Nucleus accumbens (tissue), 56 donors: ENCODE data around the gene FAM180A.
"Not testable (repeated sequence)": the region's sequence is repeated elsewhere in the genome, so short reads cannot be mapped to it uniquely, and the experiment has no call there.

Source experiments
- DNase-seq, 56 donors: peaks; one replicate each; lab custom pipeline; 2025; lab: John Stamatoyannopoulos, UW

FAM180A gene

DNA sequence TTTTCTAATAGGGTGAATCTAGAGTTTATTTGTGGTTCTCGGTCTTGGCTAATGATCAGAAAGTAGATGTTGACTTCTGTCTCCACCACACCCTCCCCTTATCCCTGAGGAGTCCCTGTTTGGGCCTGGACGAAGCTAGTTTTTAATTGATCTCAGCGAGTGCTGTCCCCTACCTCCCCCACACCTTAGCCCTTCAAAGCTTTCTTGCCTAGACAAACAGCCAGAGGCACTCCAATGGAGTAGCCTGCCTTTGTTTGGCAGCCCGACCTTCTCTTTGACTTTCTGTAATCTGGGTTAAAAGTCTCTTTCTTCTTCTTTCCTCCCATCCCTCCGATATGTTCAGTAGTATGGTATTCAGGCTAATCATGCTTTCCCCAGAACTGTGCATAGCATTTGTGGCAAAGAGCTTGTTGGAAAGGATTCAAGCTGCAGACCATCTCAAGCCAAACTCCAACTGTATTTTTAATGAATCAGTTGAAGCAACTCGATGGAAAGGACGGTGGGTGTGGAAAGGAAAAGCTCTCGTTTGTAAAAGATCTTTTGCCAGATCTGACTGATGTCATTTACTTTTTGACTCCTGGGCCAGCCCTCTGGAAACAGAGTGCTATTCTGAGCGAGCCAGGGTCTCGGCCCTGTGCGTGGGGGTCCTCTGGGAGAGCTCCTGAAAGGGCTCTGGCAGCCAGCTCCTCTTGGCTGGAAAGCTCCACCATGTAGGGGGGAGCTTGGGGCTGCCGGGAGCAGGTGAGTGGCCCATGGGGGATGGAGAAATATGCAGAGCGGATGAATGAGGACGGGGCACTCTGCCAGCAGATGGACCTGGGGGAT is 4.5 kb downstream of the FAM180A start:
- no peak for DNase-seq

DNA sequence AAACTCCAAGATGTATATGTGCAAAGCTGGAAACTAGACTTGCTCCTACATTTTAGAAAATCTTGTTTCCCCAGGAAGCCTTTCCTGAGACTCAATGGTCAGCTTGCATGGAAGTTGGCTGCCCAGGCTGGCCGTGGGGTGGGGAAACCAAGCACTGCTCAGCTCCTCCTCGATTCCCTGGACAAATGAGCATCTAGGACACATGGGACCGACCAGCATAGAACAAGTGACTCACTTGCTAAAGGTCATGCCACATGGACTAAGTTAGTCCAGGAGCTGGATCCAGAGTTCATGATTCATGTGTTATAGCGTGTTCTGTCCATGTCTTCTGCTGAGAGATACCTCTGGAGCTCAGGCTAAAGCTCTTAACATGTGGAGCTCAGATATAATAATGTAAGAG is 6.2 kb downstream of the FAM180A start:
- no peak for DNase-seq

DNA sequence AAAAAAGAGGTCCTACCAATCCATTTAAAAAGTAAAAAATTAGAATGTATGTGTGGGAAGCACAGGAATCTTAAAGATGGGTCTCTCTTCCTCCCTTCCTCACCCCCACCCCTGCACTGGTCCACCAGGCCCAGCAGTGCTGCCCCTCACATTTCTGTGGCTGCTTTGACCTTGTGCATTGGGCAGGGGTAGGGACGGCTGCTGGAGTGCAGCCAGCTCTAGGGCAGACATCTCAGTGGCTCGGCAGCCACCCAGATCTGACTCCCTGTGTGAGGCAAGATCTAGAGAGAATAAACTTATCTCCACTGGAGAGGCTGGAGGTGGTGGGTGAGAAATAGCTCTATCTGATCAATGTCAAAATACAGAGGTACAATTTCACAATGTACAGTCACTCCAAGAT is 6.7 kb downstream of the FAM180A start:
- no peak for DNase-seq

DNA sequence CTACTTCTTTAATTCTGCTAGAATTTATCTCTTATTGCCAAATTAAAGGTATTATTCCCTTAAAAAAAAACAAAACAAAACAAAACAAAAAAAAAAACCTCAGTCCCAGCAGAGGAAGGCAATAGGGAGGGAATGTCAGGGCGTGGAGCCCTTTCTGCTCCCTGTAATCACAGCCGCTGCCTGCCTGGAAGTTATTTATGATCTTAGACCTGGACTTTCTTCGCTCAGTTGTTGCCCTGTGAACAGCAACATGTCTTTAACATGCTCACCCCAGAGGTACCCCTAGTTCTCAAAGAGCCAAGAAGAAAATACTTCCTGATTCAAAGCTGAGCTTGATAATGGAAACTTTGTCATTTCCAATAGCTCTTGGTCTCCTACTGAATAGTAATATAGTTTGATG is 7.7 kb downstream of the FAM180A start:
- DNase-seq = no peak

DNA sequence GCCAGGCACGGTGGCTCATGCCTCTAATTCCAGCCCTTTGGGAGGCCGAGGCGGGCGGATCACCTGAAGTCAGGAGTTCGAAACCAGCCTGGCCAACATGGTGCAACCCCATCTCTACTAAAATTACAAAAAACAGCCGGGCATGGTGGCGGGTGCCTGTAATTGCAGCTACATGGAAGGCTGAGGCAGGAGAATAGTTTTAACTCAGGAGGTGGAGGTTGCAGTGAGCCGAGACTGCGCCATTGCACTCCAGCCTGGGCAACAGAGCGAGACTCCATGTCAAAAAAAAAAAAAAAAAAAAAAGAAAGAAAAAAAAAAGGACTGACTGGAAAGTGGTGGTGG is 11.3 kb downstream of the FAM180A start:
- not testable (repeated sequence) for DNase-seq

DNA sequence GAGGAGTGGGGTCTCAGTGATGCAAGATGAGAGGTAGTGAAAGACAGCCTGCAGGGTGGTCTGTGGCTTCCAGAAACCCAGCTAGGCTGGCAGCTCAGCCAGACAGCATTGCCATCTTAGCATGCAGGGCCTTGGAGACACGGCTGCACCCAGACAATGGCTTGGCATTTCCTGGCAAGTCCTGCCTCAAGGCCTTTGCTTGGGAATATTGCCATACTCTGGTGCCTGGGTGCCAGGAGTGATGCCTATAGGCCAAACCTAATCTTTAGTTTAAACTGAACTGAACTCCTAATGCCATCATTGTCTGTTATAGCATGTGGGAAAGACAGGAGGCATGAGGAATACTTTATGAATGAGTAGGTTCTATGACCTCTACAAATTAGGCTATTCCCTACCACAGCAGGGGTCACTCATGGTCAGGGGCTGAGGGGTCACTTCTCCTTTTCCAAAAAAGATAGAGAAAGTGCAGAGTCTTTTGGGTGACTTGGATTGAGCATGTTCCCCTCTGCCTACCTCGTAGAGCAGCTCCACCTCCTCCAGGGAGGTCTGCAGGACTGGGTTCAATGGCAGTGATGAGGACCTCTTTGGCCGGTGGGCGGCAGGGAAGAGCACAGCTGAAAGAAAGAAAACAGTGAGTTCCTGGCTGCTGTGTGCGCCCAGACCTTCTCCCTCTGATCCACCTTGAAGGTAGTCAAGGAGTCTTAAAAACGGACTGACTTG is 11.9 kb downstream of the FAM180A start:
- DNase-seq = no peak

DNA sequence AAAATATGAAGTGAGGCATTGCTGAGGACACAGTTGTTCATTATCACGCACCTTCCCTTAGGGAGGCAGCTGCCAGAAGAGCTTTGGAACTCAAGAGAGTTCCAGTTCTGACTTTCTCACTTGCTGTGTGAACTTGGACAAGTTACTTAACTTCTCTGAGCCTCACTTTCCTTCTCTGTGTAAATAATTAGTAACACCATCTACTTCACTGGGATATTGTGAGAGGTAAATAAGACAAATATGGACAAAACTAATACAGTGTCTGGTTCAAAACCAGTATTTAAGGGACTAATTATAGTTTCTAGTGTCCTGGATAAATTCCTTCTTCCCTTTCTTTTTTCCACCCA is 14.3 kb downstream of the FAM180A start:
- DNase-seq = no peak

DNA sequence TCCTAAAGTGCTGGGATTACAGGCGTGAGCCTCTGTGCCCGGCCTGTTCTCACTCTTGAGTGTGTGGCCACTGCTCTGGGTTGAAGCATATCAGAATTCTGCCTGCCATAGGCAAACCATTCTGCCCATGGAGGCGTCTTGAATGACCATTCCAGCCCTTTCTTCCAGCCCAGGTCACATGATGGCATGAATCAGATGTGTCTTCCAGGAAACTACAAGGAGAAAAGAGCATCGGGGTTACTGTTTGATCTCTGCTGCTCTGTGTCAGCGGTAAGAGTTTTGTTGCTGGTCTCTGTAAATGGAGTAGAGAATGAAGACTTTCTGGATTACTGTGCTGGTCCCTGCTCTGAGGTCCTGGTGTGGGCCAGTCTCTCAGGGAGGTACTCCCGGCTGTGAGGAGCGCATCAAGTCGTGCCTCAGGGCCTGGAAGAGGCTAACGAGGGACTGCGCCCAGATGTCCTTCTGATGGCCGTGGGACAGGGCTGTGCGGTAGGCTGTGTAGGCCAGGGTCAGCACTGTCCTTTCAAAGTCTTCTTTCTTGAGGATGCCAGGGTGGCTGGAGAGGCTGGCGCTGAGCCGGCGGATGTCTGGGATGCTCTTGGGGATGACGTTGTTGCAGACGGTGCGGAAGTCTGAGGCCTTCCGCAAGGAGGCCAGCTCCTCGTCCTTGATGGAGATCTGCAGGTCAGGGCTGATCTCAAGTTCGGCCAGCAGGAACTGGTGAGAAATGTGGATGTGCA is 14.8 kb downstream of the FAM180A start:
- DNase-seq = no peak

DNA sequence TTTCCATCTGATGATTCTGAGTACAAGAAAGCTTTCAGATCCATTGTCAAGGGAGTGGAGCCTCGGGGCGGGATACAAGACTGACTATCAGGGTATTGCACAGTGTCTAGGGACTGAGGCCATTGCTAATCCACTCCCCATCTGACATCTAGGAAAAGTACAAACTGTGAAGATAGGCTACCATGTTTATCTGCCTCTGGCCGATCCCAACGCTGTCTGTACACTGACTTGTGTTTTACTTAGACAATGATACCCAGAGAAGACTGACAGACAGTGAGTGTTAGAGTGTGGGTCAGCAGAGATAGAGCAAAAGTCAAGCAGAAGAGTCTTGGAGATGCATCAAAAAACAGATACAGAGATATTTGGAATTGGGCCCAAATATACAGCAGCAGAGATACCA is 17.5 kb downstream of the FAM180A start:
- no peak for DNase-seq

DNA sequence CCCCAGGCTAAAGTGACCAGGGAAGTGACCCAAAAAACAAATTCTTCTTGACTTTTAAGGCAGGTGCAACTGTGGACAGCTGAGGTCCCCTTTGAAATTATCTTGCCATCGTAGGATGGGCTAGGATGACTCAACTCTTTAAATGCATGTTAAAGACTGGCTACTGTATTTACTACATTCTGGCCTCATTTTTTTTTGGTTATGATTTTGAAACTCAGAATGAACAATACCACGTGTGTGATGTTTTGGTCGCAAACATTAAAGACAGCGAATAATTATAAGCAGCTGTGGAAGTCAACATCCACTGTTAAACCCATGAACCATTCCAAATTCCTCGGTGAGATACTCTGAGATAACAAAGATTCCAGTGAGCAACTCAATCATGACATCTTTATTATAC is 19.4 kb downstream of the FAM180A start:
- no peak for DNase-seq

DNA sequence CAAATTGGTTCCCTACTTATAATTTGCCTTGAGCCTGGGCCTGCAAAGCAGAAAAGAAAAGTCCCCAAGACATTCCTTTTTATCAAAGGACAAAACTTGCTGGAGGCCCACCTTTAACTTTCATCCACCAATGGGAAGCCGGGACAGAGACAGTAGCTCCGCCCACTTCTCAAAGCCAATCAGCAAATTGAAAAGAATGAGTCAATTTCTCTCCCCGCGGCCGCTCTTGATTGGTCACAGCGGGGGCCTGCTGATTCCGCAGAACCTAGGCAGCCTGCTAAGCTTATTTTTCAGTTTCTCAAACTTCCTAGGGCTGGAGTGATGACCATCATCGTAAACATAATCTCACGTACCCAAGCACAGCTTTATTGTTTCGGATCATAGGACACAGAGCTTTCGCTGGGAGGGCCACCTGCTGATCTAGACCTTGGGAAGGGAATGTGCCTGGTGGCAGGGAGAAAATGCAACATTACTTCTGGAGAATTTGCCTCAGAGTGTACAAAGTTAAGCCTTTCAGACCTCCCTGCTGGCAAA is 20.4 kb downstream of the FAM180A start, which contains the start of gene SLC13A4:
Gene SLC13A4 (minus strand): TSS at position 51 of the 534 bp plus-strand sequence. CDS start 690 bp downstream, outside the sequence.
- DNase-seq = peak in 3 of 56 donors; percentile 6 to 23 (median 6)

DNA sequence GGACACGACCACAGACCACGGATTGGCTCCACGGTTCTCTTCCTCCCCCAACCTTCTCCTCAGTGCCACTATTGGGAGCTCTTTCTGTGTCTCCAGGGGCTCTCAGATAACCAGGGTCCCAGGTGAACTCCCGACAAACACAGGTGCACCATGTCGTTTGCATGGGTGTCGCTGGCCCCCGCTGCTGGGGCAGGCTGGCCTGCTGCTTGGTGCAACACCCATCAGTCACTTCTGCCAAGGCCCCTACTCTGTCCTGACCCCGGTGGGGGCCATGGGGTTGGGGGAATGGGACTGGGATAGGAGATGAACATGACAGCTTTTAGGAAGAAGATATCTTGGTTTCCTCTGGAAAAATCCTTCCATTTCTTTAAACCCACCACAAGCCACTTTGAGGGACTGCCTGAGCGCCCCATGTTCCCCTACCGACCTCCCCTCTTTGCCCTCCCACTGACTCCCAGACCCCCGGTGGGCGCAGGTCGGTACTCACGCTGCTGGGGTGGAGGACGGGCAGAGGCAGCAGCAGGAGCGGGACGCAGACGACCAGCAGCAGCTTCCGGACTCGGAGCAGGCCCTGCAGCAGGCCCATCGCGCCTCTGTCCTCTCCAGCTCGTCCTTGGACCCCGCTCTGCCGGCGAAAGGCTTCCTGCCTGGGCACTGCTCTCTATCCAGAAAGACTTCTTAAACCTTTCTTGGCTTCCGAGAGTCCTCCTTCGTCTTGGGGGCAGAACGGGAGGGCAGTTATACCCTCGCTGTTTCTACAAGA is 21.5 kb downstream of the FAM180A start:
- no peak for DNase-seq

DNA sequence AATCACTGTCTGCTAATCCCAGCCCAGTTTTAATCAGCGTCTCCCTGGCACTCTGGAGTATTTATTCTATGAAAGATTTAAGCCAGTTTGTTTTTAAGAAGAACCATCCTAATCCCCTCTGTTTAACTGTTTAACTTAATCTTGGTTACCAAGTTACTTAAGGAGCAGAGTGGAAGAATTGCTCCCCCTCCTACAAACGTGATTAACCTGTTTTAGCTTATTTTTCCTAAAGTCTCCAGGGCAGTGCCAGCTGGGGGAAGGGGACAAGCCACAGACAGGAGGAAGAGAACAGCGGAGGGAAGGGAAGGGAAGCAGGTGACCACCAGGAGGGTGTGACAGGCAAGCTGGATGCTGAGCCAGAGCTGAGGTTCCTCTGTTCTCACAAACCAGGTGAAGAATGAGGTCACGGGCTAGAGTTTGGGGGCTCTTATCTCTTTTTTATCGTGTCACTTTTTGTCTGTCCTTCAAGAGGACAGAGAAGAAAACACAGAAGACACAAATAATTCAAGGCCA is 22.3 kb downstream of the FAM180A start:
- no peak for DNase-seq

DNA sequence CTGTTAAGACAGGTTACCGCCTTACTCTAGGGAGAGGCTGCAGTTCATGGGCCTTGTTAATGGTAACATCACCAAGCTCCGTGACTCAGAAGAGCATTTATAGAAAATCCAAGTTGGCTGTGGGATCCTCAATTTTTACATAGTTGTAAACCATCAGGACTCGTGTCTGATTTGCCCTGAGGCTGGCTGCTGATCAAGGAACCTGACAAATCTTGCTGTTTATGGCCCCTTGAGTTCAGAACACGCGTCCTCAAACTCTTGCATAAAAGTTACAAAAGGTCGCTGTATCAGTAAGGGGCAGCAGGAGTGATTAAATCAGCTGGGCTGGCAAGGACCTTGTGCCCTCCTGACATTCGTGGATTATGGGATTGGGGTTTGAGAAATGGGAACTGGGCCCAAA is 25.2 kb downstream of the FAM180A start:
- DNase-seq = no peak

DNA sequence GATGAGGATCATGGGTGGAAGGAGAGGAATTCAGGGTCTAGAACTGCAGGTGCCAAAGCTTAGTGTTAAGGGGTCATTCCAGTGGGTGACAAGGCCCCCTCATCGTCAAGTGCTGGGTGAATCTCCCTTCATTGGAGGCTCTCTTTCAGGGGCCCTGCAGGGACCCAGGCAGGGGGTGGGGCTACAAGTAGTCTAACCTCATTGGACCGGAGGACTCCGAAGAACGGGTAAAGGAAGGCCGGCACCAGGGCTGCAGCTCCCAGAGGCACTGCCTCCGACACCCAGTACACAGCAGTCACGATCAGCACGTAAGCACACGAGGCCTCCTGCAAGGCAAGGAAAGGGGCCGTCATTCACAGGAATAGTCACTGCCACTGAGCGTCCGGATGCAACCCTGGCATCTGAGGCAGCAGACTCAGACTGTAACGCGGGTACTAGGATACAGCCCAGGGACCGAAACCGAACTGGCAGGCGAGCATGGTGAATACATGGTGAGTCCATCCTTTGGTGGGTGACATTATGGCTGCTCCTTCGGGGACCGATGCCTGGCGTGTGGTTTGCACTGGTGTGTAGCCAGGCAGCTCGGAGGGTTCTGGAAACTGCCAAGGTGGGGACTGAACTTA is 27.3 kb downstream of the FAM180A start:
- no peak for DNase-seq

DNA sequence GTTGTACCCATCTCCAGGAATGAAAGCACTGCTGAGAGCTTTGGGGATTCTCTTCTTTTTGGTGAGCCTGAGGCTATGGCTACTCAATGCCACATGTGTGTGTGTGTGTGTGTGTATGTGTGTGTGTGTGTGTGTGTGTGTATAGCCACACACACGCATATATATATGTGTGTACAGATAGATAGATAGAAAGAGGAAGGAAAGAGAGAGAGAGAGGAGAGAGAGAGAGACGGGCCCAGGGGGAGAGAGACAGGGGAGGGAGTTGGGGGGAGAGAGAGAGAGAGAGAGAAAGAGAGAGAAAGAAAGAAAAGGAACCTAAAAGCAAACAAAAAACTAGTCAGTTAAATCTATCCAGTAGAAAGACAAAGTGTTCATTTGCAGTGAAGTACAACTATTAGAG is 28.9 kb downstream of the FAM180A start:
- no peak for DNase-seq

DNA sequence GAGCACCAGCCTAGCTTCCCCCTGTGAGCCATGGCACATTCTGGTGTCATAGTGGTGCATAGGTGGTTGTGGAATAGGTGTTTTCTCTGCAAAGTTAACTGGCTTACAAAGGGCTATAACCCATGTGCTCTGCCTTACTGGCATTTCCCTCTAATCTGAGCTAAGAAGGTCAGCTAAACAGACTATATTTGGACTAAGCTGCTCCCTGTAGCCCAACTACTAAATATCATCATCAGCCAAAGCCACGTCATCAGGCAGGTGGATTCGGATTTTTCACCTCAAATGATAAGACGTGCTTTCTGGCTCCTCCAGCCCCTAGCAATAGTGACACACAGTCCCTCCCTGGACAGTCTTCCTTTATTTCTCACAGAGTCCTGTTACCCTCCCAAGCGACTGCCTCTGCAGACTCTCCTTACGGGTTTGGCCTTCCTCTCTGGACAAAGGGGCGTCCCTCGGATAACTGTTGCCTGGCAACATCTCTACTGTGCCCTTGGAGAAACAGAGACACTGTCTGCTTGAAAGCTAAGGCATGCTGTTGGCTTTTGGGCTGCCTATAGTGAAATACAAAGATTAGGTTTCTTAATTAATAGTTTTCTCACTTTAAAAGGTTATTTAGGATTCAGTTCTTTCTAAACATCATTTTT is 29.7 kb downstream of the FAM180A start:
- no peak for DNase-seq

DNA sequence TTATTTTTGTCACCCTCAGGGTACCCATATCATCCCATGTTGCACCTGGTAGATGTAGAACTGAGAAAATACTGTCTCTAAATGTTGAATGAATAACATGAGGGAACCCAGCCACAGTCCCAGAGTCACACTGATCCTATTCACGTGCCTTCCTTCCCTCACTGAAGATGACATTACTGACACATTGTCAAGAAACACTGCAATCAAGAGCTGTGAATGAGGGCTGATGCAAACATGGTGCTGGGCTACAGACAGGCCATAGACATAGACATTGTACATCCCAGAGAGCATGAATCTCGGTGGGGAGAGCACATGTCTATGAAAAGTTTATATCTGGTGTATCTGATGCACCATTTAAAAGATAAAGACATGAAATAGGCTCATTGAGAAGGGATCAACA is 30.4 kb downstream of the FAM180A start:
- no peak for DNase-seq

DNA sequence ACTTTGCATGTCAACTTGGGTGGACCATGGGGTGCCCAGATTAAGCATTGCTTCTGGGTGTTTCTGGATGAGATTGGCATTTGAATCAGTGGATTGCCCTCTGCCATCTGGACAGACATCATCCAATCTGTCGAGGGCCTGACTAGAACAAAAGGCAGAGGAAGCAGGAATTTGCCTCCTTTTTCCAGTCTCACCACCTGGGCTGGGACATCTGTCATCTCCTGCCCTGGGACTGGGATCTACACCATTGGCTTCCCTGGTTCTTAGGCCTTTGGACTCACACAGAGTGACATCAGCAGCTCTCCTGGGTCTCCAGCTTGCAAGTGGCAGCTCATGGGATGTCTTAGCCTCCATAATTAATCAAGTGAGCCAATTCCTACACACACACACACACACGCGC is 30.9 kb downstream of the FAM180A start:
- no peak for DNase-seq
